NCI-H2171 treated with DMSO at 0.1 percent for 48 hours (cell line): Measurements from ENCODE around the gene ABTB1.

Experiments used
- DNase-seq: peaks from one replicate; lab custom pipeline; 2025; lab: John Stamatoyannopoulos, UW

Gene ABTB1

GRCh38 chr3:127672429-127673190, at the start of gene ABTB1:
ABTB1 (plus strand) TSS chr3:127672952; CDS start chr3:127673026, 74 bp downstream.
- peak; percentile 81 for DNase-seq

DNA sequence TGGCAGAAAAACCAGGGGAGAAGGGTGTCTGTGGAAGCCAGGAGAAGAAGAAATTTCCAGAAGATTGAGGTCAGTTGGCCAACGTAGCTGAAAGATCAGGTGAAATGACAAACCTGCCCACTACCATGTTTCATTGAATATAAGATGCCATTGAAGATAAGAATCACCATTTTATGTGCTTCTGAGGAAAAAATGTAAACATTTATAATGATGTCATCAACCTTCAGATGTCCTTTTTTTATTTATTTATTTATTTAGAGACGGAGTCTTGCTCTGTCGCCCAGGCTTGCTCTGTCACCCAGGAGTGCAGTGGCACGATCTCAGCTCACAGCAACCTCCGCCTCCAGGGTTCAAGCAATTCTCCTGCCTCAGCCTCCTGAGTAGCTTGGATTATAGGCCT, 48.7 kb upstream of the ABTB1 start:
- no peak for DNase-seq

GRCh38 chr3:127625821-127626220, 46.9 kb upstream of the ABTB1 start:
- no peak for DNase-seq

DNA sequence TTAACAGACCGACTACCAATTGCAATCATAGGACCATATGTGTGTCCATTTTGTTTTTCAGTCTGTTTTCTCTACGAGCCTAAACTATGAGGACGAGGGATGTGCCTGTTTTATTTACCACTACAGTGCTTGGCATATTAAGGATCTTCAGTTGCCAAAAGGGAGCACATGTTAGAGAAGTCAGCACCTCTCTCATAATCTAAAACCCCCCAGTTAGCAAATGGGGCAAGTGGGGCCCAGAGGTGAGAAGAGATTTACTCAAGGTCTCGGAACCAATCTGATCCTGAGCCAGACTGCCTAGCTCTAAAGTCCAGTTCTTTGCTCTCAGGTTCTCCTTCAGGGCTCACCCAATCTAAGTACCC, 44.3 kb upstream of the ABTB1 start:
- DNase-seq = peak; percentile 48

DNA sequence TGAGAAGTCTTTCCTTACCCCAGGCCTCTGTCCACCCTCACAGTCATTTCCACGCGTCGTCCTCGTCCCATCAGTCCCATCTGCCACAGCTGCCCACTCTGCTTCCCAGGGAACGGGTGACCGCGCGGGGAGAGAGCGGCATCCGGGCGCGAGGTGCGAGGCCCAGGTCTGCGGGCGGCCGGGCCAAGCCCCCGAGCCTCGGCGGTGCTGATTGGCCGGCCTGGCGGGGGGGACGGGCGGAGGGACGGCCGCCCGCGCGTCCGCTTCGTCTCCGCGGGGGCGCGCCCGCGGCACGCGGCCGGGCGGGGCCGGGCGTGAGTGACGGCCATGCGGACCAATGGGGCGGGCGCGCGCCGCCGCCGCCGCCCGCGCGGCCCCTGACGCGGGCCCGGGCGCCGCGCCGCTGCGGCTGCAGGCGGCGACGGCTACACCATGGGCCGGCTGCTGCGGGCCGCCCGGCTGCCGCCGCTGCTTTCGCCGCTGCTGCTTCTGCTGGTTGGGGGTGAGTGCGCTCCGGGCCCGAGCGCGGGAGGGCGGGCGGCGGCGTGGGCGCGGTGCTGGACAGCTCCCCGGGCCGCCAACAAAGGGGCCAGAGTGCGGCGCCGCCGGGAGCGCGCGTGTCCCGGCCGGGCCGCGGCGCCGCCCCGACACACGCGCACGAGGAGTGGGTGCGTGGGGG, 43.8 kb upstream of the ABTB1 start, which contains the start of gene PODXL2:
Gene PODXL2 (plus strand): TSS at position 398 of the 679 bp plus-strand sequence. CDS start 35 bp downstream, at position 433.
- DNase-seq = peak; percentile 48

DNA sequence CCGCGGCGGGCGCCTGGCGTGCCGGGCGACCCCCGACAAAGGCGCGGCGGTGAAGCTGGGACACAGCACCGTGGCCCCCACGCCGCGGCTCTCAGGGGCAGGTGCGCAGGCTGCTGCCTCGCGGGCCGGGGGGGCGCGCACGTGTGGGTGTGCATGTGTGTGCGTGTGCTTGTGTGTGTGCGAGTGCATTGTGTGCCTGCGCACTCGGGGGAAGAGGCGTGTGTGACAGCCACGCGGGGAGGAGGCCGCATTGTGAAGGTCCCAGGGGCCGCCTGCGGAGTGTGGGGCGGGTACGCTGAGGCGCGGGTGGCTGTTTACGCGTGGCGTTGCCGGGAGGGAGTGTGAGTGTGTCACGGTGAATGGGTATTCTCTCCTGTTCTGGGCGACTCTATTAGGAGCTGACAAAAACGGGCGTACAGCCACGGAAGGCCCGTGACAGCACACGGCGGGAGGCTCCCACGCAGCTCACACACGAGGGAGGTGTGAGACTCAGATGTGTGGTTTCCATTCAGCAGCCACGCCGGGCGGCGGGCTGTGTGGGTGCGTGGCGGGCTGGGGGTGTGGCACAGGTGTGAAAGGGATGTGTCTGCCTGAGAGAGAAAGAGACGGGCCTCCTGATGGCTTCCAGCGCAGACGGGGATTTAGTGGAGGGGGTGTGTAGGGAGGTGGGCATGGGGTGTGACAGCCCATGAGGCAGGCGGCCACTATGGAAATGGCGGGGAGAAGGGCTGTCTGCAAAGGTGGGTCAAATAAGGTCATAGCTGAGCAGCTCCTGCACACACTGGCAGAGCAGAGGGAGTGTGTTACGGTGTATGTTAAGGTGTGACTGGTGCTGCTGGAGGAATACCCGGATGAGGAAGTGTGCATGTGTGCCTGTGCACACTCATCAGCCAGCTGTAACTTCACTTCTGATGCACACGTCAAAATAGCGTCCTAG, 43.0 kb upstream of the ABTB1 start:
- peak; percentile 48 for DNase-seq

DNA sequence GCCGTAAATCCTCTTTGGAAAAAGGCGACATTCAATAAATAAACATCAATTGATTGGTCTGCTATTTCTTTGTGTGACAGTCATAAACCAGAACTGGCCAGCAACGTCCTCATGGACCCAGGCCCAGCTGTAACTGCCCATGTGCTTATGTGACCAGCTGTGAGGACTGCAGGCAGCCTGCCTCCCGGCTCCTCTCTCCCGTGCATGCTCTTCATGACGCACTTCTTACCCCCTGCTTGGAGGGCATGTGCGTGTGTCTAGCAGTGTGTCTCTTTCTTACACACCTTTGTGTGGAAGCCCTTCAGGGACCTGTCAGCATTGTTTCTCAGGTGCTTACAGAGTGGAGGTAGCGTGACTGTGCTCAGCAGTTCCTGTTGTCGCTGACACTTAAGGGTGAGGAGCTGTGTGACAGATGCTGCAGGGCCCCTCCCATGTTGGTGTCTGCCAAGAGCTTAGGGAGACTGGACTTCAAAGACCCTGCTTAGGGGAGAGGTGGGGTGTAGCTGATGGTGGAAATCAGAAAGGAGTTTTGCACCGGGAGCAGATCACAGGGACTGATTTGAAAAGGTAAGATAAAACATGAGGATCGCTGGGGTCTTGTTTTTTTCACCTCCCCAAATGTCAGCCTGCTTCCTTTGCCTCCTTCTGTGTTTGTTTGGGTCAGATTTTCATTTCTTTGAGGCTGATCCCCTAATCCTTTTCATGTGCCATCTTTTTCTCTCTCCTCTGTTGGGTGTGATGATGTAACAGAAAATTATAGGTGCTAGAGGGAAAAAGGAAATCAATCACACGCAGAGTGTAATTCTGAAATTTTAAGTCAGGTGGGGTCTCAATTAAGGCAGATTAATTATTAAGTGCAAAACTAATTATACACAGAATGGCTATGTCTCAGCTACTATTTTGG, 41.7 kb upstream of the ABTB1 start:
- DNase-seq = peak; percentile 78

DNA sequence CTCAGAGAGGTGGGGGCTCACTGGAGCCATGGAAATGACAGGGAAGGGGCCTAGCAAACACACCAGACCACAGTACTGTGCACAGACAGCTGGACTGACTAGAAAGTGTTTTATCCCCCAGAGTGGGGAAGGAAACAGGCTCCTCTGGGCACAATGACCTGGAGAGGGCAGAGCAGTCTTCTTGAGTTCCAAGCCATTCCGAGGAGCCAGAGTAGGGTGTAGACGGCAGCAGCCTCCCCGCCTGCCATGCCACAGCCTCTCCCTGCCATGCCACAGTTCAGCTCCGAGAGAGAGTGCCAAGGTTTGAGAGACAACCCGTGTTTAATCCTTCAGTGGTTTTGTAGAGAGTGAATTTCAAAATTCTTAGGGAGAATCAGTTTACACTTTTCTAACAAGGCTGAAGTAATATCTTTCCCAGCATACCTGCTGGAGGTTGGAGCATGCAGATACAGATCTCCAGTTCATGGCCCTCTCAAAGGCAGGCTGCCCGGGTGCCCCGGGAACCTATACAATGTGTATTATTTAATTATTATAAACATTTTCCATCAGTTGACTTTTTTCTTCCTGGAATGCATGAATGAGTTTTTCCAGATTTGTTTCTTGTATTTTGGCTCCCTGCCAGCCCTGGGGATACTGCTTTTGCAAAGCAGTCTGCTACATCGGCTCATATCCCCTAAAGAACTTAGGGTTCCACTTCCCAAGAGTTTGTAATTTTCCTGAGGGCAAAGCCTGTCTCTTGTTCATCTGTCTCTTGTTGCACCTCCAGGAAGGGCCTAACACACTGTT, 40.5 kb upstream of the ABTB1 start:
- peak; percentile 59 for DNase-seq

DNA sequence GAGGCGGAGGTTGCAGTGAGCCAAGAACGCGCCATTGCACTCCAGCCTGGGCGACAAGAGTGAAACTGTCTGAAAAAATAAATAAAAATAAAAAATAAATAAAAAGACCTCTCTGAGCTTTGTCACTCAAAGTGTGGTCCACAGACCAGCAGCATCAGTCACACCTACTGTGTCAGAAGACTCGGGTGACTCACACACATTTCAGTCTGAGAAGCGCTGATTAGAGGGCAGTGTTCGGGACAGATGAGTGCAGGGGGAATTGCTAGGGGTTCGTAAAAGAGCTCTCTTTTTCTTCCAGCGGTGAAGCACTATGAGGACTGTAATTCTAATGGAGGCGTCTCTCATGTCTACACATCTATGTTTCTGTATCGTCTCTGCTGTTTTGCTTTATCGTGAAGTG, 38.1 kb upstream of the ABTB1 start:
- DNase-seq = no peak

DNA sequence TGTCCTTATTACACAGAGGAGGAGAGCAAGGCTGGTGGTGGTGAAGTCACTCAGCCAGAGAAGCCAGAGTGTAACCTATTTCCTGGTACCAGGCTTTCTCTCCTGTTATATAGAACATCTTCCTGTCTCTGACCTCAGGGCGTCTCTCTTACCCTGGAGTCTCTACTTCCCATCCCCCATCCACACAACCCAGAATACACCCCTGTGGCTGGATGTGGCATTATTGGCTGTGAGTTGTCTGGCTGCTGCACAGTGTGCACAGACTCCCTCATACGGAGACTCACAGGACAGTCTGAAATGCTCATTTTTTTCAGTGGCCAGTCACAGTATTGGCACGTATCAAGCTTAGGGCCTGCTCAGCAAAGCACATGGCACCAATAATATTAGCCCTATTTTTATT, 35.2 kb upstream of the ABTB1 start:
- no peak for DNase-seq

DNA sequence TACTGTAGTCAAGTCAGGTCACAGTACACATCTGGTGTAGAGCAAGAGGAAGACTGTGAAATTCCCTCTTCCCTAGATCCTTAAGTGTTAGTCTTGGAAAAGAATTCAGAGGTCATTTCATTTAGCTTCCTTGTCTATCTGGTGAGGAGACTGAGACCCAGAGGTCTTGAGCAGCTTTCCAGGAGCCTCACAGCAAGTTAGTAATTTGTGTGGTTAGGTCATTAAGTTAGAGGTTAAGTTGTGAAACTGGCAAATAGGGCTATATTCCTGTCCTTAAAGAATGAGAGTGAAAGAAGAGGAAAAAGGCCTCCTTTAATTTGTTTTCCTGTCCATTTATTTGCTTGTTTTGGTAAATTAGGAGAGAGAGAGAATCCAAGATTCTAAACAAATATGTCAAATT, 34.8 kb upstream of the ABTB1 start:
- DNase-seq = no peak

DNA sequence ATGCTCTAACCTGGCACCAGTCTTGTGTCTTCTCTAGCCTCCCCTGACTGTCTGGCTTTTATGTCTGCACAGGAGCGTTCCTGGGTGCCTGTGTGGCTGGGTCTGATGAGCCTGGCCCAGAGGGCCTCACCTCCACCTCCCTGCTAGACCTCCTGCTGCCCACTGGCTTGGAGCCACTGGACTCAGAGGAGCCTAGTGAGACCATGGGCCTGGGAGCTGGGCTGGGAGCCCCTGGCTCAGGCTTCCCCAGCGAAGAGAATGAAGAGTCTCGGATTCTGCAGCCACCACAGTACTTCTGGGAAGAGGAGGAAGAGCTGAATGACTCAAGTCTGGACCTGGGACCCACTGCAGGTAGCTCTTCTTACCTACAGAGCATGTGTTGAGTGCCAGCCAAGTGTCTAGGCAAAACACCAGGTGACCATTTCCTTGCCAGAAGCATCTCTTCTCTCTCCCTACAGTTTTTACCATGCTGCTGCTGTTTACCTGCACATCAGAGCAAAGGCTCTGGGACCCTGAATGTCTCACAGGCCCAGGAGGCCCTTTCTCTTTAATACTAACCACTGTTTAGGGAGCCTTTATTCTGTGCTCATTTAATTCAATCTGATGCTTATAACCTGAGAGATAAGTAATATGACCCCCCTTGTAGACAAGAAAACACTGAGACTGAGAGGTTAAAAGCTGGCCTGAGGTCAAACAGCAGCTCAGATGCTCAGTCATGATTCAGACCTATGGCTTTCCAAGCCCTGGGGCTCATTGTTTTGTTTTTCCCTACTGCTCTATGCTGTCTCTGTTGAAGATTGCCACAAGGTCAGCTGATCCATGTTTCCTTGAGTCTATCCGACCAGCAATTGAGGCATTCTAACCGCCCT, 33.3 kb upstream of the ABTB1 start:
- DNase-seq = no peak

DNA sequence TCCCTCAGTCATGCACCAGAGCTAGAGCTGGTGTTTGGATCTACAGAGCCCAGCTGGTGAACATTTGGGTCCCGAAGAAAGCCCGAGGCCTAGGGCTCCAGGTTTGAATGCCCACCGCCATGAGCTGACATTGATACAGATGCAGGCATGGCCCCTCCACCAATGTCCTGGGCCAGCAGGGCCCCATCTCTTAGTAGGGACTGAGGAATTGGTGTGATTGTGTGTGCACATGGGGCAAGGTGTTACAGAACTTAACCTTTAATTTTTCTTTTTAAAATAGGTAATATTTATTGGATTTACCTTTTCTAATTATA, 32.8 kb upstream of the ABTB1 start:
- DNase-seq = no peak

- no peak for DNase-seq
Measured at GRCh38 chr3:127644641-127645370, 27.9 kb upstream of the ABTB1 start.

- no peak for DNase-seq
Measured at GRCh38 chr3:127645371-127646015, 27.3 kb upstream of the ABTB1 start.

DNA sequence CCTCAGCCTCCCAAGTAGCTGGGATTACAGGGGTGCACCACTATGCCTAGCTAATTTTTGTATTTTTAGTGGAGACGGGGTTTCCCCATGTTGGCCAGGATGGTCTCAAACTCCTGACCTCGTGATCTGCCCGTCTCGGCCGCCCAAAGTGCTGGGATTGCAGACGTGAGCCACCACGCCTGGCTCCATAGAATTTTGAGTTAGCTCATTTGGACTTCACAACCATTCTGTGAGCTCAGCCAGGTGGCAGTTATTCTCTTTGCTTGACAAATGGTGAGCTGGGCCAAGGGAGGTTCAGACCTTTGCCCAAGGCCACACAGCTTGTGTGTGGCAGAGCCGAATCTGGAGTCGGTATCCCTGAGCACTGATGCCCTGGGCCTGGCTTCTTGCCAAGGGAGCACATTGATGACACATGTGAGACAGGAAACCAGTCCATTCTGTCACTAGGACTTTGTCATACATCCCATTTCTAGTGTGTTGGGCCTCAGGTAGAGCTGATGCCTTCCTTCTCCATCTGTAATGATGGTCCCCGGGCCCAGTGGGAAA, 26.2 kb upstream of the ABTB1 start:
- no peak for DNase-seq

DNA sequence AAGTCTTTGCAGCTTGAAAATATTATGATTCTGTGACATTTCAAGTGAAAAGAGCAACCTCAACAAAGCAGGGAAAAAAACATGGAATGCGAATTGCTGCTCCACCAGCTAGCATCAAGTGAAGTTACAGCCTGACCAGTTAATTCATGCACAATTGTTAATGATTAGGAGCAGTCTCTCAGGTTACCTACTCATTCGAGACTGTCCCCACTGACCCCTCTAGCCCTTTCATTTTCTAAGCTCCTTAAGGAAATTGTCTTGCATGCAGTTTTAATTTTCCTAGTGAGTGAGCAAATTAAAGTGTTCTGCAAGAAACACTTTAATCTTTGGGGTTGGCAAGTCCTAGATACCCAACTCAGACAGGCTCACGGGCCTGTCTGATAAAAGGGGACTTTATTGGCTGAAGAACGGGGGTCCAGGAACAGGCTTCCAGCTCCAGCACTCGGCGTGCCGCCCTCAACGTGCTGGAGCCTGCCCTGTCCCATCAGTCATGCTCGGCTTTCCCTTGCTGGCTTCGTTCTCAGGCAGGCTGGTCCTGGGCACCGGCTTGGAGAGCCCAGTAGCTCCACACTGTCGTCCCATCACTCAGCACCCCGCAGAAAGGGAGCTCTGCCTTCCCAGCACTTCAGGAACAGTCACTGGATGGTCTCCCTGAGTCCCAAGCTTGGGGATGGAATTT, 25.4 kb upstream of the ABTB1 start:
- DNase-seq = no peak

DNA sequence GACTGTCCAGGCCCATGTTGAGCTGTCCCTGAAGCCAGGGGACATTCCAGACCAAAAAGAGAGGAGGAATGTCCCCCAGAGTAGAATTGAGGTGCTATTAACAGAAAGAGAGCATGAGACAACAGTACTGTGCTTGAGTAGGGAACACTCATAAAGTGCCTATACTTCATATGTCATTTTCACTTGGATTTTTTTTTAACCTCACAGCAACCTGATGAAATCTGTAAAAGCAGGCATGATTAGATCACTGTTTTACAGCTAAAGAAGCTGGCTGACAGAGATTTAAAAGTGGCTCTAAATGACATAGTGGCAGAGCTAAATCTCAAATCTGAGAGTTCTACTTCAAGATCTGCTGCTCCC, 24.9 kb upstream of the ABTB1 start:
- no peak for DNase-seq
